B cell (primary cell): ENCODE data around the gene PBX1. TPM values are rescaled to one million over a fixed set of nuclear protein-coding genes. Genes with fewer than 3 reads are reported as not detected.

Source experiments
- ATAC-seq: fragments of 200-7000 bp; cut with Tn5 transposase; one replicate; pipeline ENCODE4 v1.10.0; 2021; ENCODE audit warnings: low read depth, mild to moderate bottlenecking, moderate number of reproducible peaks, moderate library complexity
- CTCF ChIA-PET: fragments of 350-600 bp; sonication (Branson Sonifier 250); formaldehyde crosslinking; loops from one replicate; lab custom pipeline; 2021; ENCODE audit warnings: antibody characterized with exemption, inconsistent platforms; lab: Charles Lee
- POLR2A ChIA-PET: fragments of 350-600 bp; sonication (Branson Sonifier 250); formaldehyde crosslinking; loops from one replicate; lab custom pipeline; 2021; ENCODE audit warnings: antibody characterized with exemption; lab: Charles Lee
- DNase-seq: peaks from one replicate; pipeline ENCODE4 v3.0.0; 2013
- H2AFZ ChIP-seq: 2 replicates; pipeline ENCODE4 v1.6.1; 2012; ENCODE audit warnings: mild to moderate bottlenecking, low read depth, low read length; ENCODE audit not compliant: insufficient read depth, poor library complexity, severe bottlenecking
- H3K27ac ChIP-seq, 2 donors: 1 replicate in 1 of 2; 2 replicates in 1 of 2; pipeline ENCODE4 v1.5.1; 2012 to 2013; ENCODE audit warnings: low read length in 2 of 2, mild to moderate bottlenecking in 2 of 2, moderate library complexity in 1 of 2
- H3K27me3 ChIP-seq, 4 experiments: fragments of 200-600 bp in 1 of 4; sonication (generic) in 1 of 4; replicated peaks in 1 of 4; 1 replicate in 2 of 4; 2 replicates in 2 of 4; pipeline versions ENCODE4 v1.6.1 to v1.7.0; 2013 to 2016; ENCODE audit warnings: low read length in 3 of 4, mild to moderate bottlenecking in 2 of 4, mixed read lengths in 1 of 4, moderate library complexity in 1 of 4; ENCODE audit not compliant: insufficient read depth in 4 of 4, control insufficient read depth in 3 of 4; ENCODE audit errors: control extremely low read depth in 1 of 4
- H3K36me3 ChIP-seq, 2 experiments: replicated peaks in 1 of 2; 1 replicate in 1 of 2; 2 replicates in 1 of 2; pipeline versions ENCODE4 v1.6.1 to v1.7.1; 2013; ENCODE audit warnings: low read length in 1 of 2; ENCODE audit not compliant: insufficient read depth in 2 of 2, control insufficient read depth in 1 of 2; ENCODE audit errors: control extremely low read depth in 1 of 2, extremely low read depth in 1 of 2
- H3K4me1 ChIP-seq, 2 donors: fragments of 200-600 bp in 1 of 2; sonication (generic) in 1 of 2; 1 replicate in 1 of 2; 2 replicates in 1 of 2; pipeline versions ENCODE4 v1.5.1 to v1.6.1; 2013 to 2017; ENCODE audit warnings: low read length in 2 of 2; ENCODE audit not compliant: control insufficient read depth in 2 of 2, insufficient read depth in 2 of 2
- H3K4me2 ChIP-seq: replicated peaks from 2 replicates; pipeline ENCODE3; 2012; ENCODE audit warnings: mild to moderate bottlenecking, low read depth, low read length; ENCODE audit not compliant: poor library complexity, severe bottlenecking
- H3K4me3 ChIP-seq, 5 experiments: fragments of 200-600 bp in 1 of 5; sonication (generic) in 1 of 5; 1 replicate in 3 of 5; 2 replicates in 2 of 5; pipeline versions ENCODE4 v1.5.1 to v1.7.0; 2011 to 2016; ENCODE audit warnings: low read length in 4 of 5, mild to moderate bottlenecking in 4 of 5, low read depth in 2 of 5, control low read depth in 1 of 5, moderate library complexity in 1 of 5; ENCODE audit not compliant: insufficient read depth in 1 of 5; ENCODE audit errors: control extremely low read depth in 1 of 5, extremely low read depth in 1 of 5
- H3K79me2 ChIP-seq: fragments of 200-600 bp; sonication (generic); one replicate; pipeline ENCODE4 v1.6.0; 2016; ENCODE audit warnings: low read length; ENCODE audit not compliant: control insufficient read depth, insufficient read depth
- H3K9ac ChIP-seq: fragments of 200-600 bp; sonication (generic); 2 replicates; pipeline ENCODE4 v1.6.1; 2017; ENCODE audit warnings: mild to moderate bottlenecking, low read length, moderate library complexity
- H3K9me3 ChIP-seq, 3 donors: one replicate each; pipeline versions ENCODE4 v1.6.1 to v1.7.1; 2013; ENCODE audit warnings: low read length in 2 of 3; ENCODE audit not compliant: control insufficient read depth in 2 of 3, insufficient read depth in 1 of 3; ENCODE audit errors: control extremely low read depth in 1 of 3
- H4K20me1 ChIP-seq: 2 replicates; pipeline ENCODE4 v1.6.0; 2012; ENCODE audit warnings: mild to moderate bottlenecking, low read length; ENCODE audit not compliant: insufficient read depth, control insufficient read depth, poor library complexity, severe bottlenecking
- H3K27ac Mint-ChIP-seq: one replicate; pipeline ENCODE4 v1.8.0; 2021; ENCODE audit warnings: mixed read lengths
- H3K27me3 Mint-ChIP-seq: one replicate; pipeline ENCODE4 v1.8.0; 2021; ENCODE audit warnings: mixed read lengths
- H3K4me1 Mint-ChIP-seq: one replicate; pipeline ENCODE4 v1.8.0; 2021; ENCODE audit warnings: mixed read lengths
- H3K4me3 Mint-ChIP-seq: one replicate; pipeline ENCODE4 v1.8.0; 2021; ENCODE audit warnings: mixed read lengths
- H3K9me3 Mint-ChIP-seq: one replicate; pipeline ENCODE4 v1.8.0; 2022; ENCODE audit warnings: mixed read lengths; ENCODE audit not compliant: insufficient read depth
- CTCF ChIP-seq: fragments of 200-600 bp; IDR thresholded peaks from one replicate; pipeline ENCODE4 v1.8.0; 2022; ENCODE audit warnings: antibody characterized with exemption, mild to moderate bottlenecking
- EZH2 ChIP-seq: IDR thresholded peaks from 2 replicates; pipeline ENCODE4 v1.6.1; 2012; ENCODE audit warnings: borderline replicate concordance, low read depth, mild to moderate bottlenecking, moderate library complexity, low read length; ENCODE audit not compliant: insufficient read depth, poor library complexity, severe bottlenecking
- WGBS: methylation state at CpG from one replicate; pipeline ENCODE4 v1.1.5; 2013; ENCODE audit warnings: missing lambda C conversion rate; ENCODE audit not compliant: insufficient coverage; 5-methylcytosine and 5-hydroxymethylcytosine counted together
- intact Hi-C: fragments of 100-400 bp; cut with micrococcal nuclease; formaldehyde crosslinking; loops from one replicate; pipeline ENCODE4 v1.10.0; 2022
- polyA plus RNA-seq: library from polyadenylated mRNA; depleted of rRNA; stranded (reverse); fragments of >200 nt; gene quantifications from 2 replicates; pipeline ENCODE4 v1.2.3, GENCODE V29; 2012
- total RNA-seq, 2 donors: library from RNA; stranded (reverse); fragments of 120-200 nt in 1 of 2; gene quantifications; 1 replicate in 1 of 2; 2 replicates in 1 of 2; pipeline versions ENCODE4 v1.2.3 to v1.2.4, GENCODE V29; 2013 to 2022

The PBX1 gene
- total and polyA plus RNA-seq, 2 donors (not counting 1 experiment from before 2014, with no cell fraction given): 0.32 TPM; not detected in 1

- H3K27me3 ChIP-seq: no peaks in the 10 kb centered on the region
- H3K4me1 Mint-ChIP-seq: no peaks in the 10 kb centered on the region
These were observed 85.3 kb downstream of the PBX1 start for GRCh38 chr1:164644268-164644667.

More at GRCh38 chr1:164644268-164644667, 85.3 kb downstream of the PBX1 start:
- ChIA-PET POLR2A (no interaction called here), CTCF (no interaction called here)
- Histone ChIP-seq H3K4me3 (no peak overlapping the region), H3K36me3 (no peaks in the 10 kb centered on the region), H3K79me2 (no peaks in the 10 kb centered on the region), H3K9ac (no peak overlapping the region), H3K9me3 (peaks cover 0 to 2% (median 0%) of the 10 kb centered on the region in 3 donors), H2AFZ (no peak overlapping the region), H3K27ac (no peak overlapping the region), H3K4me1 (no peaks in the 10 kb centered on the region), H3K4me2 (no peak overlapping the region), H4K20me1 (no peaks in the 10 kb centered on the region)
- WGBS: 100% methylated on average over 1 of the region's 3 CpGs
- intact Hi-C loops: no loop called here
- H3K27me3 Mint-ChIP-seq: peaks cover 3% of the 10 kb centered on the region
- TF ChIP-seq CTCF: no peak
- no peak for TF ChIP-seq EZH2
- no peaks in the 10 kb centered on the region for H3K9me3 Mint-ChIP-seq
- DNase-seq: no peak
- ATAC-seq: no peak
- H3K4me3 Mint-ChIP-seq: no peak overlapping the region
- H3K27ac Mint-ChIP-seq: no peak overlapping the region
